Subcutaneous adipose tissue (tissue), 4 donors: Measurements from ENCODE around the gene EXOC3L2. TPM values are rescaled to one million over a fixed set of nuclear protein-coding genes. Genes with fewer than 3 reads are reported as not detected.

Source experiments
- CTCF ChIP-seq: fragments of 450-650 bp; IDR thresholded peaks from one replicate; pipeline ENCODE4 v1.5.1; 2016; ENCODE audit warnings: low read depth, mild to moderate bottlenecking, control low read depth, antibody characterized with exemption, moderate library complexity
- total RNA-seq, 4 donors: library from RNA; depleted of rRNA; stranded (reverse); fragments of >200 nt; gene quantifications; one replicate each; pipeline ENCODE4 v1.1.0, GENCODE V29; 2016

The EXOC3L2 gene
- total RNA-seq, 4 donors from 2014 or later, result 0.44 to 2.6 (median 0.91) TPM

- TF ChIP-seq CTCF, result no peak
Measured at GRCh38 chr19:45249261-45250033, 4.2 kb upstream of the EXOC3L2 start.

GRCh38 chr19:45247136-45247535 lies 1.9 kb upstream of the EXOC3L2 start:
- no peak for TF ChIP-seq CTCF

GRCh38 chr19:45245826-45246225 lies 619 bp upstream of the EXOC3L2 start:
- TF ChIP-seq CTCF, result no peak

- TF ChIP-seq CTCF, result no peak
Measured at GRCh38 chr19:45244133-45244794, 943 bp downstream of the EXOC3L2 start.

GRCh38 chr19:45243144-45243732 lies 2.0 kb downstream of the EXOC3L2 start:
- no peak for TF ChIP-seq CTCF

GRCh38 chr19:45238556-45238955 lies 6.7 kb downstream of the EXOC3L2 start:
- no peak for TF ChIP-seq CTCF

- no peak for TF ChIP-seq CTCF
Measured at GRCh38 chr19:45235485-45235884, 9.7 kb downstream of the EXOC3L2 start.
